Measurements from ENCODE around the gene NTNG1. TPM values are rescaled to one million over a fixed set of nuclear protein-coding genes. Genes with fewer than 3 reads are reported as not detected.

The NTNG1 gene
- total RNA-seq, 1 donor from 2014 or later = not detected

DNA sequence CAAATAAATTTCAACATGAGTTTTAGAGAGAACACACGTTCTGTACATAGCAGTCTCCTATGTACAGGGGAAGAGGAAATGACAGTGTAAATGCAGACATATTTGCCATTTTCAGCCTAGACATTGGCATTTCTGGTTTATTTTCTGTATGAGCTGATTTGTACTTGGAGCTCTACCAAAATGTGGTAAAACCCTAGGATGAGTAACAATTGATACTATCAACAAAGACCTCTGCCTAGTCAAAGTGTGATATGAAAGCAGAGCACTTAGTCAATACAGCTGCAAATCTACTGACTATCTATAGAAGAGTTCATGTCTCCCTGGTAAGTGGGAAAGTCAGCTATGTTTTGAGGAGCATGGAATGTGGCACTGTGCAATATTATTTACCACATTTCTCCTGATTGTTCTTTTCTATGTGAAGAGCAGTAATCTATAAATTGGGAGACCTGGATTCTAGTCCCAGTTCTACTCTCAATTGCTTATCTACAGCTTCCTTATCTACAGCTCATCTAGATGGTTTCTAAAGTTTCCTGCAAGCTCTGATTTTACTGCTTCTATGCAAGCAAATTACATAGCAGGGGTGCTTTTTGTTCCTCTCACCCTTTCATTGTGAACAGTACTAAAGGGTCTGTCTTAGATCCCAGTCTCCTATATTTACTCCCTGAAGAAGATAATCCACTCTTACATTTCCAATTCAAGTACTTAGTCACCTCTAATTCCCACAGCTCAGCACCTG, 334.2 kb downstream of the NTNG1 start:
- intact Hi-C loops (cut with DNase I) = no loop called here
- no peak for DNase-seq (ENCODE audit: low spot score)

DNA sequence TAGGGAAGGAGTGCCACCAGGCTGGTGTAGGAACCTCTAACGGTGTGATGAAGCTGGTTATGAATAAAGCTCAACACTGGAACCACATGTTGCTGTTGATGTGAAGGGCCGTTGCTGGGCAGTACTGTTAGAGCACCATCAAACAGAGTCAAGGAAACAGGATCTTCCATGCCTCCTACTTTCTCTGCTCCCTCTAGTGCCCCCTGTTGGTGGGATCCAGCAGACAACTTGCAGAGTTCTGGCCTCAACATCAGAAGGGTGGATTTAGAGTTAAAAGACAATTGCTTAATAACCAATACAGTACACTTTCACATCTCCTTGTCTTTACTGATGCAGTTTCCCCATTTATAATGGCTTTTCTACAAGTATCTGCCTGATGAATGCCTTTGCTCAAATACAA, 336.4 kb downstream of the NTNG1 start:
- intact Hi-C loops (cut with DNase I) = no loop called here
- no peak for DNase-seq (ENCODE audit: low spot score)

DNA sequence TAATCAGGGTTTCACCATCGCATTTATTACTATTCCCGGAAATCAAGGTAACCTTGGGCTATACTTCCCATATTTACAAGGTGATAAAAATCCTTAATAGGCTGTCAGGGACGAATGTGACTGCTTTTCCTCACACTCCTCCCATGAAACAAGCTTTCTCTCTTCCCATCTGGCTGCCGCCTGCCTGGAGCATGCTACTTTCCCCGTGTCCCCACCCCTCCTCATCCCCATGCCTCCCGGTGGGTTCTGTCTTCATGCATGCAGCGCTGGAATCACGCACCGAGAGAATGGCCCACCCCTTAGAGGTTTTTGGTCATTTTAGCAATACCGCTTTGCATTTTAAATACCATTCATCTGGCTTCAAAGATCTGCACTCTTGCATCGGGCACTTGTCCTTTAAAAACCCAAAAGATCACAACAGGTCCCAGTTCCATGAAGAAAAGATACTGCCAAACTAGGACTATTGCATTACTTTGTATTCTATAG, 339.1 kb downstream of the NTNG1 start:
- intact Hi-C loops (cut with DNase I) = no loop called here
- no peak for DNase-seq (ENCODE audit: low spot score)

DNA sequence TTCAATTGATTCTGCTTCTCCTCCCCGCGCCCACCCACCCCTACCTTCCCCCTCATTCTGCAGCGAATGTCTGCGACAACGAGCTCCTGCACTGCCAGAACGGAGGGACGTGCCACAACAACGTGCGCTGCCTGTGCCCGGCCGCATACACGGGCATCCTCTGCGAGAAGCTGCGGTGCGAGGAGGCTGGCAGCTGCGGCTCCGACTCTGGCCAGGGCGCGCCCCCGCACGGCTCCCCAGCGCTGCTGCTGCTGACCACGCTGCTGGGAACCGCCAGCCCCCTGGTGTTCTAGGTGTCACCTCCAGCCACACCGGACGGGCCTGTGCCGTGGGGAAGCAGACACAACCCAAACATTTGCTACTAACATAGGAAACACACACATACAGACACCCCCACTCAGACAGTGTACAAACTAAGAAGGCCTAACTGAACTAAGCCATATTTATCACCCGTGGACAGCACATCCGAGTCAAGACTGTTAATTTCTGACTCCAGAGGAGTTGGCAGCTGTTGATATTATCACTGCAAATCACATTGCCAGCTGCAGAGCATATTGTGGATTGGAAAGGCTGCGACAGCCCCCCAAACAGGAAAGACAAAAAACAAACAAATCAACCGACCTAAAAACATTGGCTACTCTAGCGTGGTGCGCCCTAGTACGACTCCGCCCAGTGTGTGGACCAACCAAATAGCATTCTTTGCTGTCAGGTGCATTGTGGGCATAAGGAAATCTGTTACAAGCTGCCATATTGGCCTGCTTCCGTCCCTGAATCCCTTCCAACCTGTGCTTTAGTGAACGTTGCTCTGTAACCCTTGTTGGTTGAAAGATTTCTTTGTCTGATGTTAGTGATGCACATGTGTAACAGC, 339.9 kb downstream of the NTNG1 start:
- intact Hi-C loops (cut with DNase I) = no loop called here
- no peak for DNase-seq (ENCODE audit: low spot score)

DNA sequence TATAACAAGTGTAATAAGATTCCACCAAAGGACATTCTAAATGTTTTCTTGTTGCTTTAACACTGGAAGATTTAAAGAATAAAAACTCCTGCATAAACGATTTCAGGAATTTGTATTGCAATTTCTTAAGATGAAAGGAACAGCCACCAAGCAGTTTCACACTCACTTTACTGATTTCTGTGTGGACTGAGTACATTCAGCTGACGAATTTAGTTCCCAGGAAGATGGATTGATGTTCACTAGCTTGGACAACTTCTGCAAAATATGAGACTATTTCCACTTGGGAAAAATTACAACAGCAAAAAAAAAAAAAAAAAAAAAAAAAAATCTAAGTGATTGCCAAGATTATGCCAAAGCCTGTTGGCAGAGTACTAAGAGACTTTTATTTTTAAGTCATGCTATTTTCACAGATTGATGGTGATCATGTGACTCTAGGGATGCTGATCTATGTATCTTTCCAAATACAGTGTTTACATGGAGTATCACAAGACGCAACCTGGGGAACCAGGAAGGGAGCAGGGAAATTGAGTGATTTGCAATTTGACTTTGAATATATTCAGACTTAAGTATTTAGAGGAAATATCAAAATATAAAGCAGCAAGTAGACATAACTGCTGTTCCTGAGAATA, 341.0 kb downstream of the NTNG1 start:
- intact Hi-C loops (cut with DNase I) = no loop called here

DNA sequence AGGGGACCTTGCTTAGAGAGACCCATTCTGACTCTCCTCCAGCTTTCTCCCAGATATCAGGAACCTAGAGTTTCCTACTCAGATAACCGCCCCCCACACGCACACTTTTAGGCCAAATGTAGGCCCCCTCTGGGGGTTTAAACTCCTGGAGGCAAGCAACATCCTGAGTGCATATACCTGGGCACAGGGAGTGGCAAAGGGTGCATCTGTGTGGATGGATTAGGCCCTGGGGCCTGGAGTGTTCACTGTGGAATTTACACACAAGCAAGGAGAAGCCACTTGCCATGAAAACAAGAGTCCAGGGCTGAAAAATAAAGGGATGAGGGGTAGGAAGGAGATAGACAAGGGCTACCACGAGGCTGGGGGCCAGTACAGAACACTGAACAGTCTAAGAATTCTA, 343.1 kb downstream of the NTNG1 start:
- no peak for DNase-seq (ENCODE audit: low spot score)
- intact Hi-C loops (cut with DNase I) = no loop called here

More for the DNA sequence above, 341.0 kb downstream of the NTNG1 start:
- no peak for DNase-seq (ENCODE audit: low spot score)

DNA sequence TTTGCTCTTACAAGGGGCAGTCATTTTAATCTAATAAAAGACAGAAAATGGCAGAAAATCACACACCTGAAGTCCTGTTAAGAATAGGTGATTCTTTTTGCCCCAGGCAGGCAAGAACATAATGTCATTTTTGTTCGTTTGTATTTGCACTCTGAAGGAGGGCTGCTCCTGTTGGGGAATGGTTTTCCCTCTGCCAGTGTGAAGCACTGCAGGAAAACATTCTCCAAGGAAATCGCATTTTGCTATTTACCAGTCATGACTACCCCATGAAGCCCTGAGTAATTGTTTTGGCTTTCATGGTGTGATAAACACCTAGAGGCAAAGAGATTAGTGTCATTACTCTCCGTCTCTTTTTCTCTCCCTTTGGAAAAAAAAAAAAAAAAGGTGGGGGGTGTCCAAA, 345.5 kb downstream of the NTNG1 start:
- intact Hi-C loops (cut with DNase I) = no loop called here
- no peak for DNase-seq (ENCODE audit: low spot score)

DNA sequence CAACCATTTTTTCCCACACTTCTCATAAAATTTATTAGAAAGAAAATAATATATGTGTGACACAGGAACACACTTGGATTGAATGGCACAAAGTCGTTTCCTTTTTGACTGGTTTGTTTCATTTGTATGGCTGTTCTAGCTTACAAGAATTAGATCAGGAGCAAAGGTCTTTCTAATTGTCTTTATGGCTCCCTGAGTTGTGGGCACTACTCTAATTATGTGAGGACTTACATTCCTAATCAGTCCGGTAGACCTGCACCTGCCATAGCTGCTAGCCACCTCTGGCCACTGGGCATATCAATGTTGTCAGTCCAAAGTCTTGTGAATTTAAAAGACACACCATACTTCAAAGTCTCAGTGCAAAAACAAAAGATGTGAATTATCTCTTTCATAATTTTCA, 346.7 kb downstream of the NTNG1 start:
- DNase-seq (ENCODE audit: low spot score) = no peak
- intact Hi-C loops (cut with DNase I) = no loop called here

DNA sequence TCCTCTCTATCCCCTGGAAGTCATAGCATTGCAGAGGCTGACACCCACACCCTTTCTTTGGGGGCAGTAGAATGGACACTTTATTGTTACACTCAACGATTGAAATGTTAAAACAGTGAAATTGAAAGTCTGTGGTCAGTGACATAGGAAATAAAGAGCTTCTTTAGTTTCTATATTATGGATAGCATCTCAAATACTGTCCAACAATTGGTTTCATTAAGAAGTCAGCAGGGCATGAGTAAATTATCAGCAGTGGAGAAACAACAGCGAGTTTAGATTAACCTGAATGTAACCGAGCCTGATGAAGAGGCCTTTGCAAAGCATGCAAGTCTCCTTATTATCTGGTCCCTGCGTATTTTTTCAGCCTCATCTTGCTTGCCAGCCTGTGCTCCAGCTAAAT, 350.7 kb downstream of the NTNG1 start:
- DNase-seq (ENCODE audit: low spot score) = no peak
- intact Hi-C loops (cut with DNase I) = no loop called here

DNA sequence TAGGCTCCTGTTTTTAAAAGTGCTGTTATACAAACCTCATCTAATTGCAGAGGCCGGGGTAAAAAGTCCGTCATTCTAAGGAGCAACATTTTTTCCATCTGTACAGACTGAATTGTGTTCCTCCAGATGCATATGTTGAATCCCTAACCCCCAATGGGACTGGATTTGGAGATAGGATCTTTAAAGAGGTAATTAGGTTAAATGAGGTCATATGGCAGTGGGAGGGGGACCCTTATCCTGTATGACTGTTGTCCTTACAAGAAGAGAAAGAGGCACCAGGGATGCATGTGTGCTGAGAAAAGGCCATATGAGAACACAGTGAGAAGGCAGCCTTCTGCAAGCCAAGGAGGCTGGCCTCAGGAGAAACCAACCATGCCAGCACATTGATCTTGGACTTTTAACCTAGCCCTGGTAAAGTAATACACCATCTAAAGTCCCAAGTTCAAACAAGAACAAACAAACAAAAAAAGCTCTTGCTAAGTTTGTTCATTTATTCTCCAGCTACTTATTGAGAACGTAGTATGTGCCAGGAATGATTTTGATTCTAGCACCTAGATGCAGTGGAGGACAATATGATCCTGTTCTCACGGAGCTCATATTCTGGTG, 352.4 kb downstream of the NTNG1 start:
- DNase-seq (ENCODE audit: low spot score) = no peak
- intact Hi-C loops (cut with DNase I) = no loop called here

DNA sequence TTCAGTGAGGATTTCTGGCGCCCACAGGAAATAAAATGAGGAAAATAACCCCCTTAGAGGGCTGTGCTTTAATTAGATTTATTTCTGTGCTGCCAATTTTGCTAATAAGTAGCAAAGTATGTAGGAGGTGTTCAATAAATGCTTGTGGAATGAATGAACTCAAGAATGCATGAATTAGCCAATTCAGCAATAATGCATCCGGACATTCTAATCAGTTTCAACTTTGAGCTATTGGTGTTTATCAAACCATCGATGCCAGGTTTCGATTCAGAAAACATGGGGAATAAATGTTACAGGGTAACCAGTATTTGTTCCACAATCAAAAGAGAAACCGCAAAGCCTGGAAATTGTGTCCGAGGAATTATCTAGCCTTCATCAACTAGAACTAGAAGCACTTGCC, 353.2 kb downstream of the NTNG1 start:
- no peak for DNase-seq (ENCODE audit: low spot score)
- intact Hi-C loops (cut with DNase I) = no loop called here

DNA sequence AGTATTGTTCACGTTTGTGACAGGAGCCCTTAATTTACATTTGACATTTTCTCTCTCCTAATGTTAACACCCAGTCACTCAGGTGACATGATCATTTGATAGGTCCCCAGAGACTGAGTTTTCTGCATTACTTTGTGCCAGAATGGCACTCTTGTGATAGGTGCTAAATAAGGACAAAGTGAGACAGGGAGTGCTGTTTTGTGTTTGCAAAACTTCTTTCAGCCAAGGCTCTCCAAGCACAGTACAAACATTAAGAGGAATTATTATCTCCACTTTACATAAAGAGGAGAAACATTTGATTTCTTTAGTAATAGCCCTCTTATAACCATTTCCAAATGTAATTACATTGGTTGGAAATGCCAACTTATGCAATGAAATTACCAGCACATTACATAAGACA, 355.2 kb downstream of the NTNG1 start:
- intact Hi-C loops (cut with DNase I) = no loop called here
- DNase-seq (ENCODE audit: low spot score) = no peak

DNA sequence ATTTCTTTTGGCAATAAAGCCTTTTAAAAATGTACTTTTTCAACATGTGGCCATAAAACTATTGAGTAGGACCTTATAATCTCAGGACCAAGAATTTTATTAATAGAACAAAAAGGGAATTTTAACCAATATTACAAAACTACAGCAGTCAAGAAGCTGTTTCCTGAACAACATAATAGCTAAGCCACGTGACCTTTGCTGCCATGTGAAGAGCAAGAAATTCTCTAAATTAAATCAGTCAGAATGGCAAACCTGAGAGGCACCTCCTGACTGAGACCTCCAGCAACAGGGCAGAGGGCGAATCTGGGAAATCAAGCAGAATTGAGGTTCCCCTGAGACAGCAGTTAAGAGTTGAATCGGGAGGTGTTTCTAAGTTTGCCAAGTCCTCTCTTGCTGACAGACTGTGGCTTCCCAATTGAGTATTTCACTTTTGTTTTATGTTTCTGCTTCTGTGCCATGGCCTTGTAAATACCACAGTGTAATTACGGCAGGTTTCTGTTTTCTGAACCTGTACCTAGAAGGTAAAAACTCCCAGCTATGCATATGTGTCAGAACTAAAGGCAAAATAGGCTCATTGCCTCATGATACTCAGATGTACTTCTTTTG, 358.4 kb downstream of the NTNG1 start:
- intact Hi-C loops (cut with DNase I) = no loop called here
- DNase-seq (ENCODE audit: low spot score) = no peak

DNA sequence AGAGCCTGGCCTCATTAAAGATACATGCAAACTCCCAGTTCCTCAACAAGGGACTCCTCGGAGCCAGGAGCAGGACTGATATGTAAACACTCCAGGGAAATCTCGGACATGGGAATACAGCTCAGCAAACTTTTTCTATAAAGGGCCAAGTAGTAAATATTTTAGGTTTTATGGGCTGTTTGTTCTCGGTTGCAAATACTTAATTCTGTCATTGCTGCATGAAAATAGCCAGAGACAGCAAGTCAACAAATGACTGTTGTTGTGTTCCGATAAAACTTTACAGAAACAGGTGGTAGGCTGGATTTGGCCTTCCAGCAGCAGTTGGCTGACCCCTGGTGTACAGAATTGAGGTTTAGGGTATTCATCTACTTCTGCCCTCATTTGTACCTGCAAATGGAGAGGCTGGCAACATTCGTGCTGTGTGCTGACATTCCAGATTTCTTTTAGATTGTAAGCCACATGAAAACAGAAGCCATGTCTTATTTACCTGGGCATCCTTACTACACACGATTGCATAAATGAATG, 360.3 kb downstream of the NTNG1 start:
- intact Hi-C loops (cut with DNase I) = no loop called here
- DNase-seq (ENCODE audit: low spot score) = no peak

DNA sequence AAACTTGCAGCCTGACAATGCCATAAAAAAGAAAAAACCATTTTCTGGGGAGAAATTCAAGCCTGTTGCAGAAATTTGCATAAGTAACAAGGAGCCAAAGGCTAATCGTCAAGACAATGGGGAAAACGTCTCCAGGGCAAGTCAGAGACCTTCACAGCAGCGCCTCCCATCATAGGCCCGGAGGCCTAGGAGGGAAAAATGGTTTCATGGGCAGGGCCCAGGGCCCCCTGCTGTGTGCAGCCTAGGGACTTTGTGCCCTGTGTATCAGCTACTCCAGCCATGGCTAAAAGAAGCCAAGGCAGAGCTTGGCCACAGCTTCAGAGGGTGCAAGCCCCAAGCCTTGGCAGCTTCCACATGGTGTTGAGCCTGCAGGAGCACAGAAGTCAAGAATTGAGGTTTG, 369.5 kb downstream of the NTNG1 start:
- no peak for DNase-seq (ENCODE audit: low spot score)

DNA sequence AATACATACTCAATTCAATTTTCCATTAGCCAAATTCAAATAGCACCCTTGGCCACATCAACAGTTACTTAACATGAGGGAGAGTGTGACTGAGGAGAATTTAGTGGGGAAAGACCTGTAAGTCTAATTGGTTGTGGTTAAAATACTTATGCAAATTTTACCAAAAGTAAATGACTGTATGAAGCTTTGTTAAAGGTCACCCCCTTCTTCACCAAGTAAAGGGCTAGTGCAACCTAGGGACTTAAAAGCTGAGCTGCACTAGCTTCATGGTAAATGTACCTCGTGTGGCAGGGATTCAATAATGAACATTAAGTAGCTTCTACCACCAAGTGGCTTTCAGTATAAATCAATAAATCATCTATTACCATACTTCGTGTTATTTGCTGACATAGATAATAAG, 372.0 kb downstream of the NTNG1 start:
- intact Hi-C loops (cut with DNase I) = no loop called here
- no peak for DNase-seq (ENCODE audit: low spot score)

More for the DNA sequence above, 369.5 kb downstream of the NTNG1 start:
- intact Hi-C loops (cut with DNase I) = no loop called here

DNA sequence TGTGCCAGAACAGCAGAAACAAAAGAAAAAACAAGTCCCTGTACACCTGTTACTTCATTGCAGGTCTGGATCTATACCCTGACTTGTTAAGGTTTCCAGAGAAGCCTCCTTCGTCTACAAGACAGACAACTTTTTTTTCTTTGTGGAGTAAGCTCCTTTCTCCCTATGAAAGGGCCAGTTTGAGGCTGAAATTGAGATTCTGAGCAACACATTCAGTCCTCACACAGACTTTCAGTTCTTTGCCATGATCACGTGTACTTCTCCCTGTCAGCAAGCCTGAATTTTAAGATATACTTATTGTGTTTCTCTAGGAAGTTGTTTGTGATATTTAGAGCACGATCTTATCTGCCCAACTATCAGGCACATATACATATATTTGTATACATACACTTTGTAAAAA, 374.0 kb downstream of the NTNG1 start:
- intact Hi-C loops (cut with DNase I) = no loop called here
- DNase-seq (ENCODE audit: low spot score) = no peak

DNA sequence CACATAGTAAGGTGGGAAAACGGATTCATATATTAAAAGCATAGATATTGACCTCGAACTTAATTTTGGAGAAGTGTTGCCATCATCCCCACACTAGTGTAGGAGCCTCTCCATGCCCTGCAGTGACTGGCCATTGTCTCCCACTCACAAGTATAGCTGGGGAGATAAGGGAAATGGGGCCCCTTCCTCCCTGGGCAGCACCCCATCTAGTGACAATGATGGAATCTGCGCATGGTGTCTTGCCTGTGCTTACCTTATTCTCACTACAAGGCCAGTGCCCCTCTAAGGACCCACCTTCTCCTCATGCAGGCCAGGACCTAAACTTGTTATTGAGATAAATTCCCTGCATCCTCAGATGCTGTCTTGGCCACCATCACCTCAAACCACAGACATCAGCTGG, 374.9 kb downstream of the NTNG1 start:
- intact Hi-C loops (cut with DNase I) = no loop called here
- no peak for DNase-seq (ENCODE audit: low spot score)

DNA sequence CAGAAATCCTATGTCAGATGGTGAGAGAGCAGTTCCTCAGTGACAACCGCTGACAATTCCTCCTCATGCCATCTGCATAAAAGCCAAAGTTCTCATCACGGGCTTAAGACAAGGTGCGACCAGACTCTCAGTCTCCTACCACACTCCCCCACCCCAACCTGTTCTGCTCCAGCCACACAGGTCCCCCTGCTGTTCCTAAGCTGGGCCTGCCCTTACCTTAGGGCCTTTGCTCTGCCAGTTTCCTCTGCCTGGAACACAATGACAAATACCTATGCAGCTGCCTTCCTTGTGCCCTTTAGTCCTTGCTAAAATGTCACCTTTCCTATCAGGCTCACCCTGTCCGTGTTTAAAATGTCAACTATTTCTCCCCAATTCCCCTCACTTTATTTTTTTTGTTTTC, 382.2 kb downstream of the NTNG1 start:
- intact Hi-C loops (cut with DNase I) = no loop called here
- DNase-seq (ENCODE audit: low spot score) = no peak

All from cardiac septum (tissue), 1 donor.